WERI-Rb-1 (cell line): Measurements from ENCODE around the gene TRIM67.

Experiments
- DNase-seq: peaks from one replicate; pipeline ENCODE4 v3.0.0-alpha.2; 2020
- H3K27ac ChIP-seq: fragments of 250-450 bp; sonication (Bioruptor Pico); 2 replicates; pipeline ENCODE4 v1.5.1; 2020; ENCODE audit warnings: mild to moderate bottlenecking, moderate library complexity
- H3K27me3 ChIP-seq: fragments of 250-450 bp; sonication (Bioruptor Pico); 2 replicates; pipeline ENCODE4 v1.5.1; 2021; ENCODE audit warnings: mild to moderate bottlenecking, low read depth, moderate library complexity; ENCODE audit not compliant: insufficient read depth, severe bottlenecking
- H3K36me3 ChIP-seq: fragments of 250-450 bp; sonication (Bioruptor Pico); 2 replicates; pipeline ENCODE4 v1.5.1; 2020; ENCODE audit warnings: mild to moderate bottlenecking, moderate library complexity
- H3K4me3 ChIP-seq: 2 replicates; pipeline ENCODE4 v1.5.1; 2011; ENCODE audit warnings: low read depth, mild to moderate bottlenecking, control low read depth, low read length
- H3K9me3 ChIP-seq: fragments of 250-450 bp; sonication (Bioruptor Pico); 2 replicates; pipeline ENCODE4 v1.5.1; 2021; ENCODE audit warnings: mild to moderate bottlenecking, moderate library complexity; ENCODE audit not compliant: severe bottlenecking
- CTCF ChIP-seq: IDR thresholded peaks from 2 replicates; pipeline ENCODE4 v1.5.1; 2011; ENCODE audit warnings: low read depth, mild to moderate bottlenecking, control low read depth, inconsistent platforms, low read length

The TRIM67 gene

GRCh38 chr1:231159963-231160761, 1.7 kb upstream of the TRIM67 start:
- H3K27me3 ChIP-seq: peaks cover 14% of the 10 kb centered on the region
- peaks cover 4% of the 10 kb centered on the region for H3K9me3 ChIP-seq
- TF ChIP-seq CTCF: no peak
- DNase-seq: no peak
- H3K36me3 ChIP-seq: no peaks in the 10 kb centered on the region
- no peak overlapping the region for H3K4me3 ChIP-seq
- H3K27ac ChIP-seq: no peak overlapping the region

- Histone ChIP-seq H3K4me3 (no peak overlapping the region), H3K27me3 (peaks cover 14% of the 10 kb centered on the region), H3K36me3 (no peaks in the 10 kb centered on the region), H3K27ac (no peak overlapping the region), H3K9me3 (peaks cover 4% of the 10 kb centered on the region)
- no peak for TF ChIP-seq CTCF
- DNase-seq: no peak
Observed at GRCh38 chr1:231160895-231161666, 777 bp upstream of the TRIM67 start.

DNA sequence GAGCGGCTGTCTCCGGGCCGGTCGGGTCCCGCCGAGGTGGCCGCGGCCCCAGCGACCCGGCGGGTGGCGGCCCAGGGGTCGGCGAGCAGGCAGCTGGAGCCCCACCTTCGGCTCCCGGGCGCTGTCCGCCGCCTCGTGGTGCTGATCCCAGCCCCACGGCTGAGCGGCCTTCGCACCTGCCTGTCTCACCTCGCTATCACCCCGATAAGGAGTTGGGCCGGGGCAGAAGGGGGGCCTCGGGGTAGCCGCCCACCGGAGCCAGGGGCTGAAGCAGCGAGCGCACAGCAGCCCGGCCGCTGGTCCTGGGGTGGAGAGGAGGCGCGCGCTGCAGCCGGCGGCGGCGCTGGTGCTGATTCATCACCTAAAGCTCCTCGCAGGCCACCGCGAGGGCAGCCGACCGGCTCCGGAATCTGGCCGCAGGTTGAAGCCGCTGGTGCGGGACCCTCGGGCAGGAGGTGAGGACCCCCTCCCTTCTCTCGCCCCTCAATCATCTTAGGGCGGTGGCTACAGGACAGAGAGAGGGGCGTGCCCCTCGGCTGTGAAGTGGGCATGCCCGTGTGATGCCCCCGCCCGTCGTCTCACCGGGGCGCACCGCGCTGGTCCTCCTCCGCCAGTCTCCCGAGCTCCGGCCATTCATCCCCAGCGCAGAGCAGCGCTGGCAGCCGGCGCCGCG, 575 bp downstream of the TRIM67 start:
- DNase-seq: peak; percentile 63
- H3K36me3 ChIP-seq: no peaks in the 10 kb centered on the region
- peak overlapping the region; percentile 10 for H3K27ac ChIP-seq
- no peak for TF ChIP-seq CTCF
- H3K27me3 ChIP-seq: peaks cover 14% of the 10 kb centered on the region
- peak overlapping the region; percentile 49 for H3K4me3 ChIP-seq
- H3K9me3 ChIP-seq: peaks cover 4% of the 10 kb centered on the region

- Histone ChIP-seq H3K4me3 (peak overlapping the region; percentile 49), H3K9me3 (peaks cover 4% of the 10 kb centered on the region), H3K36me3 (no peaks in the 10 kb centered on the region), H3K27me3 (peaks cover 14% of the 10 kb centered on the region), H3K27ac (no peak overlapping the region)
- no peak for TF ChIP-seq CTCF
- no peak for DNase-seq
Observed at GRCh38 chr1:231162970-231163829, 1.3 kb downstream of the TRIM67 start.

DNA sequence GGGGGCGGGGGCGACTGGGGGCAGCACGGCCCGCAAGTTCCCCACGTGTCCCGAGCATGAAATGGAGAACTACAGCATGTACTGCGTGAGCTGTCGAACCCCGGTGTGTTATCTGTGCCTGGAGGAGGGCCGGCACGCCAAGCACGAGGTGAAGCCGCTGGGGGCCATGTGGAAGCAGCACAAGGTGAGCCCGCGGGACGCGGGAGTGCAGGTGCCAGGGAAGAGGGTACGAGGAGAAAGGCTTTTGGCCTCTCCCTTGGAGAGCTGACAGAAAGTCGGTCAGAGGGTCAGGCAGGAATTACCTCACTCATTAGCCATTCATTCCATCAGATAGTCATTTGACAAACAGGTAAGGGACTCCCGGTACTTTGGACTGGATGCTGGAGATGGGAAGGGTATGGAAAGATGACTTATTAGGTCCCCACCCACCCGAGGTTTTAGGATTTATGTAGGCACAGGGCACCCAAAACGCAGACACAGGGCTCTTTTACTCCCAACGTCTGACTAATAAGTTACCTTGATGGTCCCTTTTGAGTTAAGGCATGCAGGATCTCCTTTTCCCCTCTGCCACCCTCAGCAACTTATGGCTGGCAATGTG, 2.1 kb downstream of the TRIM67 start:
- no peaks in the 10 kb centered on the region for H3K36me3 ChIP-seq
- DNase-seq: no peak
- peaks cover 14% of the 10 kb centered on the region for H3K27me3 ChIP-seq
- no peak overlapping the region for H3K27ac ChIP-seq
- H3K4me3 ChIP-seq: no peak overlapping the region
- H3K9me3 ChIP-seq: peaks cover 4% of the 10 kb centered on the region
- no peak for TF ChIP-seq CTCF
